Adrenal gland (tissue), 12 donors: ENCODE results near the gene AP1AR. TPM values are rescaled to one million over a fixed set of nuclear protein-coding genes. Genes with fewer than 3 reads are reported as not detected.

Source experiments
- DNase-seq, 7 donors: peaks; one replicate each; pipeline ENCODE4 v3.0.0-alpha.2; 2019 to 2020
- H3K27ac ChIP-seq, 5 donors: fragments of 200-600 bp; sonication (generic) in 4 of 5; 1 replicate in 3 of 5; 2 replicates in 2 of 5; pipeline versions ENCODE4 v1.5.1 to v1.8.0; 2016 to 2020; ENCODE audit warnings: mild to moderate bottlenecking in 1 of 5
- H3K27me3 ChIP-seq: fragments of 200-600 bp; 2 replicates; pipeline ENCODE4 v1.8.0; 2021
- H3K36me3 ChIP-seq, 2 donors: fragments of 200-600 bp; replicated peaks in 1 of 2; 1 replicate in 1 of 2; 2 replicates in 1 of 2; pipeline versions ENCODE4 v1.5.1 to v1.8.0; 2018 to 2022
- H3K4me1 ChIP-seq, 2 donors: fragments of 200-600 bp; replicated peaks in 1 of 2; 1 replicate in 1 of 2; 2 replicates in 1 of 2; pipeline versions ENCODE4 v1.5.1 to v1.8.0; 2018 to 2021
- H3K4me3 ChIP-seq, 4 donors: fragments of 200-600 bp; sonication (generic) in 3 of 4; one replicate each; pipeline ENCODE4 v1.5.1; 2016 to 2018
- H3K9me3 ChIP-seq, 3 donors: fragments of 200-600 bp; sonication (generic) in 1 of 3; replicated peaks in 1 of 3; 1 replicate in 2 of 3; 2 replicates in 1 of 3; pipeline versions ENCODE4 v1.5.1 to v1.8.0; 2016 to 2021
- POLR2A ChIP-seq, 2 donors: fragments of 450-650 bp; IDR thresholded peaks; one replicate each; pipeline ENCODE4 v1.6.1; 2017; ENCODE audit warnings: antibody characterized with exemption in 2 of 2, mild to moderate bottlenecking in 2 of 2, moderate library complexity in 1 of 2
- WGBS, 4 donors: extraction: QIAGEN DNeasy Blood & Tissue Kit in 2 of 4; methylation state at CpG; one replicate each; pipeline versions ENCODE4 v1.1.5 to v1.1.7; 2013 to 2017; 5-methylcytosine and 5-hydroxymethylcytosine counted together
- intact Hi-C, 2 donors: fragments of 100-400 bp; cut with DNase I; formaldehyde crosslinking; loops; one replicate each; pipeline versions ENCODE4 v1.14.1 to v1.15.0; 2022 to 2023
- polyA plus RNA-seq, 3 donors: library from polyadenylated mRNA; stranded (reverse); fragments of 200-250 nt in 2 of 3; fragments of 350-450 nt in 1 of 3; fragmentation: Illumina TruSeq in 1 of 3; extraction: RNeasy Lipid Tissue Mini Kit (QIAGEN cat#74804) in 1 of 3; gene quantifications; one replicate each; pipeline ENCODE4 v1.2.3, GENCODE V29; 2013 to 2014
- total RNA-seq, 9 donors: library from RNA; depleted of rRNA in 4 of 9; stranded (reverse); fragments of >200 nt in 4 of 9; fragments of 120-200 nt in 1 of 9; fragmentation: NEBNext Ultra II Directional in 1 of 9; extraction: Animal tissue kit (Norgen Biotek cat#: 25700) in 1 of 9; gene quantifications; one replicate each; pipeline versions ENCODE4 v1.1.0 to v1.2.4, GENCODE V29; 2013 to 2023
- TF ChIP-seq, protein P1 (sequence below), 6 experiments: fragments of 450-650 bp in 4 of 6; fragments of 200-600 bp in 2 of 6; sonication (generic) in 1 of 6; IDR thresholded peaks; 1 replicate in 5 of 6; 2 replicates in 1 of 6; pipeline versions ENCODE4 v1.5.1 to v1.8.0; 2016 to 2021; ENCODE audit warnings: antibody characterized with exemption in 6 of 6, mild to moderate bottlenecking in 2 of 6, moderate library complexity in 1 of 6
- donor health status: healthy with polysubstance abuse.
- donor health status: Bipolar disorder and iron deficiency.
- donor health status: DM: yes; HTN: yes; CAD: no.
- donor health status: DM: no; HTN: no; CAD: no.
- donor health status: DM: no; HTN: no; CAD: no.
- donor health status: DM: yes; HTN: yes; CAD: no.

Gene AP1AR
- total and polyA plus RNA-seq, 12 donors = 7.3 to 30.1 (median 19.6) TPM

DNA sequence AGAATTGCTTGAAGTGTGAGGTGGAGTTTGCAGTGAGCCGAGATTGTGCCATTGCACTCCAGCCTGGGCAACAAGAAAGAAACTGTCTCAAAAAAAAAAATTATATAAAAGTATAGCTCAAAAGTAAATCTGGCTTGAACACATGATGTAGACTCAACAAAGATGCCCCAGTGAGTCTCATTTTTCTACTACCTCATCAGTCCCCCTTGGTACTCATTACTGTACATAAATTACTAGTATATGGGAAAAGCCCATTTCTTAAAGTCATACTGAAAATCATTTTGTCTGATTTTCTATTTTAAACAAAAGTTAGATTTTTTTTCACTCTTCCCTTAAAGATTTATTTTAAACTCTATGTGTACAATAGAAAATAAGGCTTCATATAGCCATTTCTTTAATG, 47.1 kb upstream of the AP1AR start:
- Histone ChIP-seq H3K4me1 (no peaks in the 10 kb centered on the region), H3K27me3 (no peaks in the 10 kb centered on the region), H3K36me3 (peaks cover 0 to 5% of the 10 kb centered on the region in 2 donors), H3K9me3 (no peaks in the 10 kb centered on the region), H3K4me3 (no peak overlapping the region), H3K27ac (no peak overlapping the region)
- DNase-seq = no peak
- no peak for TF ChIP-seq POLR2A (IDR thresholded peaks at IDR 0.05)
- TF ChIP-seq, protein P1, sequence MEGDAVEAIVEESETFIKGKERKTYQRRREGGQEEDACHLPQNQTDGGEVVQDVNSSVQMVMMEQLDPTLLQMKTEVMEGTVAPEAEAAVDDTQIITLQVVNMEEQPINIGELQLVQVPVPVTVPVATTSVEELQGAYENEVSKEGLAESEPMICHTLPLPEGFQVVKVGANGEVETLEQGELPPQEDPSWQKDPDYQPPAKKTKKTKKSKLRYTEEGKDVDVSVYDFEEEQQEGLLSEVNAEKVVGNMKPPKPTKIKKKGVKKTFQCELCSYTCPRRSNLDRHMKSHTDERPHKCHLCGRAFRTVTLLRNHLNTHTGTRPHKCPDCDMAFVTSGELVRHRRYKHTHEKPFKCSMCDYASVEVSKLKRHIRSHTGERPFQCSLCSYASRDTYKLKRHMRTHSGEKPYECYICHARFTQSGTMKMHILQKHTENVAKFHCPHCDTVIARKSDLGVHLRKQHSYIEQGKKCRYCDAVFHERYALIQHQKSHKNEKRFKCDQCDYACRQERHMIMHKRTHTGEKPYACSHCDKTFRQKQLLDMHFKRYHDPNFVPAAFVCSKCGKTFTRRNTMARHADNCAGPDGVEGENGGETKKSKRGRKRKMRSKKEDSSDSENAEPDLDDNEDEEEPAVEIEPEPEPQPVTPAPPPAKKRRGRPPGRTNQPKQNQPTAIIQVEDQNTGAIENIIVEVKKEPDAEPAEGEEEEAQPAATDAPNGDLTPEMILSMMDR (IDR thresholded peaks at IDR 0.05) = no peak
- intact Hi-C loops = no loop called here
- whole genome bisulfite sequencing, 4 donors = 95 to 98% (median 97%) methylated on average over 1 of the region's 1 CpG

DNA sequence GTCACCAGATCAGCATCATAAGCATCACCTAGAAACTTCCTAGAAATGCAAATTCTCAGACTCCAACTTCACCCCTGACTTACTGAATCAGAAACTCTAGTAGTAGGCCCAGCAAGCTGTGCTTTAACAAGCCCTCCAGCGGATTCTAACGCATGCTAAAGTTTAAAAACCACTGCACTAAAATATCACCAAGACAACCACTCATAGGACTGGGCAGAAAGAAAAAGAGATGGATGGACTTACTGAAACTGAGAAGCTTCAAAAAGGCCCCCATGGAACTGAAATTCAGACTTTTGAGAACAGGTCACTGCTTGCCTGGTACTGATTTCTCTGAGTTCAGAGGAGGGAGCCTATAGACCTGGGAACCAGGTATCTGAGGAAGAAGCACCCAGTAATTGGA, 46.3 kb upstream of the AP1AR start:
- 95 to 100% (median 98%) methylated on average over 2 of the region's 2 CpGs for WGBS, 4 donors
- H3K27ac ChIP-seq = no peak overlapping the region
- H3K4me1 ChIP-seq = no peaks in the 10 kb centered on the region
- DNase-seq = no peak
- TF ChIP-seq POLR2A (IDR thresholded peaks at IDR 0.05) = no peak
- TF ChIP-seq, protein P1 (IDR thresholded peaks at IDR 0.05) = no peak
- intact Hi-C loops = no loop called here
- H3K27me3 ChIP-seq = no peaks in the 10 kb centered on the region
- H3K36me3 ChIP-seq = peaks cover 0 to 5% of the 10 kb centered on the region in 2 donors
- H3K9me3 ChIP-seq = no peaks in the 10 kb centered on the region
- H3K4me3 ChIP-seq = no peak overlapping the region

DNA sequence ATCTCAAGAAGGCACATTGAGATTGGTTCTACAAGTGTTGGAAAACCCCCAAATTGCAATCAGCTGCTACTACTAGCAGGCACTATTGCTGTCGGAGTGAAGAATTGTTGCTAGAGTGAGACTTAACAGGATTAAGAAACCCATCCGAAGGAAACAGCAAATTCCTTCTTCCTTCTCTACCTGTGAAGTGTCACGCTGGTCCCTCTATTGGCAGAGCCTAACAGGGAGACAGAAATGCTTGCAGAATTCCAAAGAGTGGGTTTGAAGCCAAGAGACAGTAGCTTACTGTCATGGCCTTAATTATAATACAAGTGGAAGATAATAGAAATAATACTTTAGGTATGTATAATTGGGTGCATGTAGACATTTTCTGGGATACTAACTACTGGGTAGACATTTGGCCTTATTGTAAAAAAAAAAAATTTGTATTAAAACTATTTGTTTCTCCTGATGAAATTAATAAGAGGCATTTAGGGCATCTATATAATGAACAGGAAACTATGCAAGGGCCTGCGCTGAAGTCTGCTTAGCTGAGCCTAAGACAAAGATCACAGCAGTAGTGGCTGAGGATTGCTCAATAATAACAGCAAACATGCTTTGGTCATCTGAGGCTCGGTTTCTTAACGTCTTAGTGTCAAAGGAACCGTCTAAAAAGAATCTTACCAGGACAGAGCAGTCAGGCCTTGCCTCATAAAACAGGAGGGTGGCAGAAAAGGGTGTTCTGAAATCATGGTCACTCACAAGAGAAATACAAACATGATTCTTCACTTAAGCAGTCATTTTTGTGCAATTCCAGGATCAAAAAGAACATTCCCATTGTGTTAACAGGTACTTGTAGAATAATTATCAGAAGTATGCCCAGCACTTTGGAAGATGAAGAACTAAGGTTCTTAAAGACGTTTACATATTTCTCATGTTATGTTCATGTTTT, 45.6 kb upstream of the AP1AR start:
- Histone ChIP-seq H3K9me3 (no peaks in the 10 kb centered on the region), H3K27me3 (no peaks in the 10 kb centered on the region), H3K36me3 (peaks cover 0 to 5% of the 10 kb centered on the region in 2 donors), H3K27ac (no peak overlapping the region), H3K4me3 (no peak overlapping the region), H3K4me1 (no peaks in the 10 kb centered on the region)
- DNase-seq = no peak
- intact Hi-C loops = no loop called here
- TF ChIP-seq POLR2A (IDR thresholded peaks at IDR 0.05) = no peak
- TF ChIP-seq, protein P1 (IDR thresholded peaks at IDR 0.05) = no peak
- WGBS, 4 donors = 74 to 80% (median 77%) methylated on average over 8 of the region's 8 CpGs

DNA sequence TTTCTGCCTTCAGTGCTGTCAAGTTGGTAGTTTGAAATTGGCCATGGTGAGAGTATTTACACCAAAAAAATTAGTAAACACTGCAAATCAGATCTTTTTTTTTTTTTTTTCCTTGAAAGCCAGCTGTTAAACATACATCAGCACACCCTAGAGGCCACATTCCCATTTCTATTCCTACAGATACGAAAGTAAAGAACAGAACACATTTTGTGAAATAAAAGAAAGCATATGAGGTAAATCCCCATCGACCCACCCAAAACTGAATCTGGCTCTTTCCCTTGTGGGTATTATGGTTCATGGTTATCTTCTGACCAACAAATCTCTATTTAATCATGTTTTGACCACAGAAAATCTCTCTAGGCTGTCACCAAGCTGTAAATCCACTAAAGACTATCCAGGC, 41.8 kb upstream of the AP1AR start:
- H3K27ac ChIP-seq = no peak overlapping the region
- no peaks in the 10 kb centered on the region for H3K4me1 ChIP-seq
- 71 to 81% (median 74%) methylated on average over 2 of the region's 2 CpGs for WGBS, 4 donors
- H3K4me3 ChIP-seq = no peak overlapping the region
- no peak for DNase-seq
- intact Hi-C loops = no loop called here
- H3K36me3 ChIP-seq = peaks cover 0 to 5% of the 10 kb centered on the region in 2 donors
- no peaks in the 10 kb centered on the region for H3K27me3 ChIP-seq
- TF ChIP-seq, protein P1 (IDR thresholded peaks at IDR 0.05) = no peak
- TF ChIP-seq POLR2A (IDR thresholded peaks at IDR 0.05) = no peak
- no peaks in the 10 kb centered on the region for H3K9me3 ChIP-seq
